Endometrial microvascular endothelial cells (primary cell): ENCODE measurements around the gene METTL15. TPM values are rescaled to one million over a fixed set of nuclear protein-coding genes. Genes with fewer than 3 reads are reported as not detected.
"Not testable (repeated sequence)": the region's sequence is repeated elsewhere in the genome, so short reads cannot be mapped to it uniquely, and the experiment has no call there.

Experiments used
- in situ Hi-C: cut with HindIII; loops from 2 replicates; pipeline ENCODE4 v1.10.0; 2017; ENCODE audit warnings: low sequenced_read_pairs, low pct_unique_long_range_greater_than_20kb; ENCODE audit errors: inconsistent ontology term
- total RNA-seq: library from RNA; depleted of rRNA; stranded (reverse); fragments of >200 nt; gene quantifications from one replicate; pipeline ENCODE4 v1.2.3, GENCODE V29; 2015; ENCODE audit errors: inconsistent ontology term

The METTL15 gene
- total RNA-seq, 1 donor from 2014 or later, result 14.1 TPM

- in situ Hi-C loops, result no loop called here
Observed at GRCh38 chr11:28257761-28258160, 149.6 kb downstream of the METTL15 start.

GRCh38 chr11:28259177-28259843, 151.1 kb downstream of the METTL15 start:
- in situ Hi-C loops, result no loop called here

- in situ Hi-C loops, result no loop called here
Observed at GRCh38 chr11:28268925-28269324, 160.7 kb downstream of the METTL15 start.

- in situ Hi-C loops, result no loop called here
Observed at GRCh38 chr11:28269586-28269985, 161.4 kb downstream of the METTL15 start.

- in situ Hi-C loops, result not testable (repeated sequence)
Observed at GRCh38 chr11:28272247-28272646, 164.1 kb downstream of the METTL15 start.

GRCh38 chr11:28274216-28274615, 166.0 kb downstream of the METTL15 start:
- in situ Hi-C loops, result no loop called here

GRCh38 chr11:28284196-28284595, 176.0 kb downstream of the METTL15 start:
- in situ Hi-C loops, result no loop called here

- in situ Hi-C loops, result no loop called here
Observed at GRCh38 chr11:28289444-28289843, 181.3 kb downstream of the METTL15 start.

GRCh38 chr11:28290995-28291394, 182.8 kb downstream of the METTL15 start:
- in situ Hi-C loops, result not testable (repeated sequence)

- in situ Hi-C loops, result no loop called here
Observed at GRCh38 chr11:28296426-28296825, 188.2 kb downstream of the METTL15 start.

GRCh38 chr11:28298209-28298608, 190.0 kb downstream of the METTL15 start:
- in situ Hi-C loops, result no loop called here

GRCh38 chr11:28303477-28304191, 195.4 kb downstream of the METTL15 start:
- in situ Hi-C loops, result no loop called here

GRCh38 chr11:28315440-28315839, 207.3 kb downstream of the METTL15 start:
- in situ Hi-C loops, result no loop called here

- in situ Hi-C loops, result no loop called here
Observed at GRCh38 chr11:28318871-28319270, 210.7 kb downstream of the METTL15 start.

GRCh38 chr11:28323621-28324020, 215.4 kb downstream of the METTL15 start:
- in situ Hi-C loops, result no loop called here

GRCh38 chr11:28332393-28332792, 224.2 kb downstream of the METTL15 start:
- in situ Hi-C loops, result not testable (repeated sequence)

- in situ Hi-C loops, result no loop called here
Observed at GRCh38 chr11:28337701-28338100, 229.5 kb downstream of the METTL15 start.

GRCh38 chr11:28338371-28338770, 230.2 kb downstream of the METTL15 start:
- in situ Hi-C loops, result no loop called here

- in situ Hi-C loops, result no loop called here
Observed at GRCh38 chr11:28339488-28339887, 231.3 kb downstream of the METTL15 start.

GRCh38 chr11:28342716-28343115, 234.5 kb downstream of the METTL15 start:
- in situ Hi-C loops, result no loop called here
